Keratinocyte (primary cell): Measurements from ENCODE around the gene KLK6.

Source experiments
- EZH2 ChIP-seq: IDR thresholded peaks from one replicate; pipeline ENCODE4 v1.6.1; 2012; ENCODE audit warnings: inconsistent platforms, mild to moderate bottlenecking, low read length, moderate library complexity
- TF ChIP-seq, protein P1 (sequence below), 3 experiments: IDR thresholded peaks in 1 of 3; conservative IDR thresholded peaks in 1 of 3; optimal IDR thresholded peaks in 1 of 3; 2 replicates in 2 of 3; 3 replicates in 1 of 3; pipeline versions ENCODE3 to v1.5.1; 2011; ENCODE audit warnings: low read length in 3 of 3, mild to moderate bottlenecking in 3 of 3, moderate library complexity in 2 of 3, control low read depth in 1 of 3, inconsistent platforms in 1 of 3; ENCODE audit not compliant: insufficient read depth in 2 of 3; ENCODE audit errors: extremely low read depth in 1 of 3

DNA sequence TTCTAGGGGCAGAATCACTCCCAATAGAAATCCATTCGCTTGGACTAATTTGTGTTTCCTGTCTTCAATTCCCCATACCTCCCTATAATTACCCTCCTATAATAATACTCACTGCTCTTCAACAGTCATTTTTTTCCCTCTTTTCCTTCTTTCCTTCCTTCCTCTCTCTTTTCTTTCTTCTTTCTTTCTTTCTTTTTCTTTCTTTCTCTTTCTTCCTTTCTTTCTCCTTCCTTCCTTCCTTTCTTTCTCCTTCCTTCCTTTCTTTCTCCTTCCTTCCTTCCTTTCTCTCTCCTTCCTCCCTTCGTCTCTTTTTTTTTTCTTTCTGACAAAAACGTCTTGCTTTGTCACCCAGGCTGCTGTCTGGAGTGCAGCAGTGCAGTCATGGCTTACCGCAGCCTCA lies 24.6 kb downstream of the KLK6 start:
- TF ChIP-seq EZH2, result no peak
- TF ChIP-seq, protein P1, sequence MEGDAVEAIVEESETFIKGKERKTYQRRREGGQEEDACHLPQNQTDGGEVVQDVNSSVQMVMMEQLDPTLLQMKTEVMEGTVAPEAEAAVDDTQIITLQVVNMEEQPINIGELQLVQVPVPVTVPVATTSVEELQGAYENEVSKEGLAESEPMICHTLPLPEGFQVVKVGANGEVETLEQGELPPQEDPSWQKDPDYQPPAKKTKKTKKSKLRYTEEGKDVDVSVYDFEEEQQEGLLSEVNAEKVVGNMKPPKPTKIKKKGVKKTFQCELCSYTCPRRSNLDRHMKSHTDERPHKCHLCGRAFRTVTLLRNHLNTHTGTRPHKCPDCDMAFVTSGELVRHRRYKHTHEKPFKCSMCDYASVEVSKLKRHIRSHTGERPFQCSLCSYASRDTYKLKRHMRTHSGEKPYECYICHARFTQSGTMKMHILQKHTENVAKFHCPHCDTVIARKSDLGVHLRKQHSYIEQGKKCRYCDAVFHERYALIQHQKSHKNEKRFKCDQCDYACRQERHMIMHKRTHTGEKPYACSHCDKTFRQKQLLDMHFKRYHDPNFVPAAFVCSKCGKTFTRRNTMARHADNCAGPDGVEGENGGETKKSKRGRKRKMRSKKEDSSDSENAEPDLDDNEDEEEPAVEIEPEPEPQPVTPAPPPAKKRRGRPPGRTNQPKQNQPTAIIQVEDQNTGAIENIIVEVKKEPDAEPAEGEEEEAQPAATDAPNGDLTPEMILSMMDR (optimal IDR thresholded peaks at IDR 0.05 in 1 of 3, IDR thresholded peaks at IDR 0.05 in 1 of 3, conservative IDR thresholded peaks at IDR 0.05 in 1 of 3; ENCODE audit: extremely low read depth in 1 of 3, insufficient read depth in 2 of 3, low read length in 3 of 3), result no peak
